ENCODE data around the gene ZMAT3. TPM values are rescaled to one million over a fixed set of nuclear protein-coding genes. Genes with fewer than 3 reads are reported as not detected.
"Not testable (repeated sequence)": the region's sequence is repeated elsewhere in the genome, so short reads cannot be mapped to it uniquely, and the experiment has no call there.

Gene ZMAT3, protein sequence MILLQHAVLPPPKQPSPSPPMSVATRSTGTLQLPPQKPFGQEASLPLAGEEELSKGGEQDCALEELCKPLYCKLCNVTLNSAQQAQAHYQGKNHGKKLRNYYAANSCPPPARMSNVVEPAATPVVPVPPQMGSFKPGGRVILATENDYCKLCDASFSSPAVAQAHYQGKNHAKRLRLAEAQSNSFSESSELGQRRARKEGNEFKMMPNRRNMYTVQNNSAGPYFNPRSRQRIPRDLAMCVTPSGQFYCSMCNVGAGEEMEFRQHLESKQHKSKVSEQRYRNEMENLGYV
- total RNA-seq (4.8 and 7.6 TPM in 2 replicates), polyA plus RNA-seq (9.5 and 16.3 TPM in 2 replicates)

DNA sequence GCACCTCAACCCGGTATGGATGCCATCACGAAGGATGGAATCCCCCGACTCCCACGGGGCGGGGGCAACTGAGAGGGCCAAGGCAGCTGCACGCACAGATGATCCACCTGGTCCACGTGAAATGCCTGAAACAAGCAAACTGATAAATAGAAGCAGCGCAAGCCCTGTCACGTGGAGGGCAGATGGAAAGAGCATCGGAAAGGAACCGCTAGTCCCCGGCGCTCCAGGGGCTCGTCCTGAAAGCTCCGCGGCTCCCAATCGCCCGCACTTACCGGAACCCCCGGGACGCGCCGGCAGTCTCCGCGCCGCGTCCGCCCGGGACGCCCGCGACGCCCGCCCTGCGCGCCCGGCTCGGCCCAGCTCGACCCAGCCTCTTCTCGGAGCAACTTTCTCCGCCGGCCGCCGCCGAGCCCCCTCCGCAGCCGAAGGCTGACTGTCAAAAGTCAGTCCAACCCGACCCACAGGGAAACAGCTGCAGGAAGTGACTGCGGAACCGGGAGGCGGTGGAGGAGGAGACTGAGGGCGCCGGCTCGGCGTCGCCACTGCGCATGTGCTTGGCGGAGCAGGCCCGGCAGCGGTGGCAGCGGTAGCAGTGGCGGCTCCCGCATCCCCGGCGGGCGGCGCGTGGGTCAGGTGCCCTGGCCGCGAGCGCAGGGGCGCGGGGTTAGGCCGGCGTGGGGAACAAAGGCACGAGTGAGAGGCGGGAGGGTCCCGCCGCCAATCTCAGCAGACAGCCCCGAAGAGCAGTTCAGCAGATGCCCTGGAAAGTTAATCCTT is at the start of gene ZMAT3:
TSS of gene ZMAT3 (minus strand) at position 487 of the 777 bp plus-strand sequence. CDS start 4,057 bp downstream, outside the sequence.
- peaks cover 14% of the 10 kb centered on the region for H3K4me1 ChIP-seq (ENCODE audit: low read depth)
- H3K36me3 ChIP-seq: peaks cover 5% of the 10 kb centered on the region
- H3K27ac ChIP-seq: peak within 1 kb of the TSS; percentile 56

GRCh38 chr3:179116816-179117215 is 45.2 kb upstream of the ZMAT3 start:
- Histone ChIP-seq H3K9me3 (ENCODE audit: low read depth) (no peaks in the 10 kb centered on the region), H3K27ac (no peak overlapping the region), H3K4me3 (no peak overlapping the region), H3K4me1 (ENCODE audit: low read depth) (no peaks in the 10 kb centered on the region), H3K36me3 (no peaks in the 10 kb centered on the region), H3K27me3 (no peaks in the 10 kb centered on the region)
- TF ChIP-seq CTCF (IDR thresholded peaks at IDR 0.05; ENCODE audit: low read depth, low read length): no peak
- DNase-seq (ENCODE audit: low read depth in 1 of 2, low spot score in 1 of 2): no peak

More for the DNA sequence above, at the start of gene ZMAT3:
- DNase-seq (ENCODE audit: low read depth in 1 of 2, low spot score in 1 of 2): peak; percentile 84 to 87
- TF ChIP-seq CTCF (IDR thresholded peaks at IDR 0.05; ENCODE audit: low read depth, low read length): no peak
- no peaks in the 10 kb centered on the region for H3K9me3 ChIP-seq (ENCODE audit: low read depth)
- H3K4me3 ChIP-seq: peak within 1 kb of the TSS; percentile 66
- no peaks in the 10 kb centered on the region for H3K27me3 ChIP-seq

GRCh38 chr3:179115444-179115843 is 43.8 kb upstream of the ZMAT3 start:
- not testable (repeated sequence) for H3K27ac ChIP-seq; H3K27me3 ChIP-seq; H3K36me3 ChIP-seq; H3K4me3 ChIP-seq; H3K4me1 ChIP-seq (ENCODE audit: low read depth); H3K9me3 ChIP-seq (ENCODE audit: low read depth)
- DNase-seq (ENCODE audit: low read depth in 1 of 2, low spot score in 1 of 2): peak in 1 of 2 donors; percentile 2

DNA sequence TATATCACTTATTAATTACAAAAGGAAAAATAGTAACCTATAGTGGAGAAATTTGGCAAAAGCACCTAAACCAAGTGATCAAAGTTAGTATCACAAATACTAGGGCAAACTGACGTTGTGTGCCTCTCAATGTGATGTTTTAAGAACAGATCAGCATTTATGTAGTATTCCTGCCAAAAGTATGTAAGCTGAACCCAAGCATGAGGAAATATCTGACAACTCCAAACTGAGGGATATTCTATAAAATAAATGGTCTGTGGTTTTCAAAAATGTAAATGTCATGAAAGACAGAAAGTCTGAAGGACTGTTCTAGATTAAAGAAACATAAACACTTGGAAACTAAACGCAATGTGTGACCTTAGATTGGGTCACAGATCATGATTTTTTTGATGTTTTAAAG is 42.3 kb upstream of the ZMAT3 start:
- DNase-seq (ENCODE audit: low read depth in 1 of 2, low spot score in 1 of 2): peak in 1 of 2 donors; percentile 12
- no peaks in the 10 kb centered on the region for H3K4me1 ChIP-seq (ENCODE audit: low read depth)
- no peak overlapping the region for H3K4me3 ChIP-seq
- TF ChIP-seq CTCF (IDR thresholded peaks at IDR 0.05; ENCODE audit: low read depth, low read length): no peak
- H3K9me3 ChIP-seq (ENCODE audit: low read depth): no peaks in the 10 kb centered on the region
- no peaks in the 10 kb centered on the region for H3K36me3 ChIP-seq
- H3K27ac ChIP-seq: no peak overlapping the region
- no peaks in the 10 kb centered on the region for H3K27me3 ChIP-seq

- DNase-seq (ENCODE audit: low read depth in 1 of 2, low spot score in 1 of 2): peak in 1 of 2 donors; percentile 62
- no peak overlapping the region for H3K4me3 ChIP-seq
- no peaks in the 10 kb centered on the region for H3K4me1 ChIP-seq (ENCODE audit: low read depth)
- no peaks in the 10 kb centered on the region for H3K36me3 ChIP-seq
- H3K9me3 ChIP-seq (ENCODE audit: low read depth): no peaks in the 10 kb centered on the region
- no peaks in the 10 kb centered on the region for H3K27me3 ChIP-seq
- H3K27ac ChIP-seq: no peak overlapping the region
- no peak for TF ChIP-seq CTCF (IDR thresholded peaks at IDR 0.05; ENCODE audit: low read depth, low read length)
Observed at GRCh38 chr3:179108086-179108485, 36.5 kb upstream of the ZMAT3 start.

DNA sequence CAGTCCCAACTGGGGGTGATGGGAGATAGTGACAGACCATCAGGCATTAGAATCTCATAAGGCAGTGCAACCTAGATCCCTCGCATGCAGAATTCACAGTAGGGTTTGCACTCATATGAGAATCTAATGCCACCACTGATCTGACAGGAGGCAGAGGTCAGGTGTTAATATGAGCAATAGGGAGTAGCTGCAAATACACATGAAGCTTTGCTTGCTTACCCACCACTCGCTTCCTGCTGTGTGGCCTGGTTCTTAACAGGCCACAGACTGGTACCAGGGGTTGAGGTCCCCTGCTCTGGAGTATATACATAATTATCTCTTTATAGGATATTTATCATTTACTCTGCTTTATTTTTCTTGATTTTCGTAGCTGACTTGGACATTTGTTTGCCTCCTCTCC is 36.0 kb upstream of the ZMAT3 start:
- no peaks in the 10 kb centered on the region for H3K27me3 ChIP-seq
- H3K9me3 ChIP-seq (ENCODE audit: low read depth): no peaks in the 10 kb centered on the region
- H3K36me3 ChIP-seq: no peaks in the 10 kb centered on the region
- H3K4me1 ChIP-seq (ENCODE audit: low read depth): no peaks in the 10 kb centered on the region
- no peak for DNase-seq (ENCODE audit: low read depth in 1 of 2, low spot score in 1 of 2)
- no peak overlapping the region for H3K4me3 ChIP-seq
- no peak overlapping the region for H3K27ac ChIP-seq
- no peak for TF ChIP-seq CTCF (IDR thresholded peaks at IDR 0.05; ENCODE audit: low read depth, low read length)

Data from cardiac muscle cell (in vitro differentiated cells and primary cell).